Measurements from ENCODE around the gene TBC1D4. TPM values are rescaled to one million over a fixed set of nuclear protein-coding genes. Genes with fewer than 3 reads are reported as not detected.

The TBC1D4 gene
- polyA plus RNA-seq, 1 of the 3 experiments (the other 2 are of a cell fraction), result 8.8 TPM

DNA sequence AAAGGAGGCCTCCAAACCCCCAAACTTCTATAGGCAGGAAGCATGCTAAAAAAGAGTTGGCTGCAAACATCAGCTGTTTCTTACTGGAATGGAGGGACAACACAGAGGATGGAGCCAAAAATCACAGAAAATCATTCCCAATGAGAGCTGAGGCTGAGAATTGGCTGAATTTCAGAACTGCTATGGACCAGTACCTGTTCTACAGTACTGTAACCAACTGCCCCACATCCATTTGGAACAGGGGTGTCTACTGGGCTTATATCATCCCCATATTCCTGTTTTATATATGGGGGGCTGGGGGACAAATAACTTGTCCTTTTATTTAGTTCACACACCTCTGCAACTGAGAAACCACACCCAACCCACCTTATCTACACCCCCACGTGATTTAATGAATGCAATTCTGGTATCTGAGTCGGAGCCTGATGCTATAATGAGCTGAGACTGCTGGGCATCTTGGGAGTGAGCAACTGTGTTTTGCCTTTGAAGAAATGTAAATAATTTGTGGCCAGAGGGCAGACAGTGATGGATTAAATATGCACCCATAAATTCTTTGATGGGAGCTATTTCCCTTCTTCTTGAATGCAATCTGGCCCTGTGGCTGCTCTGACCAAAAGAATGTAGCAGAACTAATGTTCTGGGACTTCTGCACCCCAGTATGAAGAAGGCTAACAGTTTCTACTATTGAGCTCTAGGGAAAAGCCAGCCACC lies 82.6 kb downstream of the TBC1D4 start:
- POLR2A ChIA-PET, result no interaction called here
- DNase-seq, result no peak
- Histone ChIP-seq H3F3A (replicated peaks; ENCODE audit: insufficient read depth) (peaks cover 2% of the 10 kb centered on the region), H3K9ac (no peak overlapping the region), H3K36me3 (replicated peaks in 1 of 2; ENCODE audit: control insufficient read depth in 1 of 2, insufficient read depth in 2 of 2, low read length in 1 of 2) (no peaks in the 10 kb centered on the region), H2AFZ (ENCODE audit: low read depth) (no peak overlapping the region), H3K79me2 (ENCODE audit: insufficient read depth) (no peaks in the 10 kb centered on the region), H3K27ac (ENCODE audit: low read depth in 2 of 2, low read length in 1 of 2) (no peak overlapping the region), H3K4me1 (ENCODE audit: control insufficient read depth in 1 of 2, insufficient read depth in 2 of 2, low read depth in 1 of 2, low read length in 1 of 2) (peaks cover 0 to 4% of the 10 kb centered on the region in 2 experiments; a peak in 2 of 4 replicates), H4K20me1 (ENCODE audit: insufficient read depth) (no peaks in the 10 kb centered on the region), H3K27me3 (ENCODE audit: insufficient read depth) (no peaks in the 10 kb centered on the region), H3K4me3 (ENCODE audit: low read depth in 2 of 2, low read length in 1 of 2) (no peak overlapping the region), H3K4me2 (no peak overlapping the region), H3K9me3 (0 out of 2 replicates have a peak, but pooled peaks cover 6% of the 10 kb centered on the region), H3K9me2 (no peaks in the 10 kb centered on the region)
- 77% methylated on average over 2 of the region's 2 CpGs for WGBS (ENCODE audit: low lambda C conversion rate)
- no peak for TF ChIP-seq SIN3A (IDR thresholded peaks at IDR 0.05; ENCODE audit: borderline replicate concordance, low read depth, low read length)
- TF ChIP-seq EZH2phosphoT487 (IDR thresholded peaks at IDR 0.05; ENCODE audit: borderline replicate concordance, low read depth), result no peak
- no peak for TF ChIP-seq NFIC (IDR thresholded peaks at IDR 0.05; ENCODE audit: borderline replicate concordance)
- no peak for TF ChIP-seq MEF2A (IDR thresholded peaks at IDR 0.05; ENCODE audit: borderline replicate concordance, low read depth)
- no peak for TF ChIP-seq JUND (IDR thresholded peaks at IDR 0.05)
- no peak for TF ChIP-seq TCF12 (IDR thresholded peaks at IDR 0.05)
- TF ChIP-seq, protein P1, sequence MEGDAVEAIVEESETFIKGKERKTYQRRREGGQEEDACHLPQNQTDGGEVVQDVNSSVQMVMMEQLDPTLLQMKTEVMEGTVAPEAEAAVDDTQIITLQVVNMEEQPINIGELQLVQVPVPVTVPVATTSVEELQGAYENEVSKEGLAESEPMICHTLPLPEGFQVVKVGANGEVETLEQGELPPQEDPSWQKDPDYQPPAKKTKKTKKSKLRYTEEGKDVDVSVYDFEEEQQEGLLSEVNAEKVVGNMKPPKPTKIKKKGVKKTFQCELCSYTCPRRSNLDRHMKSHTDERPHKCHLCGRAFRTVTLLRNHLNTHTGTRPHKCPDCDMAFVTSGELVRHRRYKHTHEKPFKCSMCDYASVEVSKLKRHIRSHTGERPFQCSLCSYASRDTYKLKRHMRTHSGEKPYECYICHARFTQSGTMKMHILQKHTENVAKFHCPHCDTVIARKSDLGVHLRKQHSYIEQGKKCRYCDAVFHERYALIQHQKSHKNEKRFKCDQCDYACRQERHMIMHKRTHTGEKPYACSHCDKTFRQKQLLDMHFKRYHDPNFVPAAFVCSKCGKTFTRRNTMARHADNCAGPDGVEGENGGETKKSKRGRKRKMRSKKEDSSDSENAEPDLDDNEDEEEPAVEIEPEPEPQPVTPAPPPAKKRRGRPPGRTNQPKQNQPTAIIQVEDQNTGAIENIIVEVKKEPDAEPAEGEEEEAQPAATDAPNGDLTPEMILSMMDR (IDR thresholded peaks at IDR 0.05), result no peak
- no peak for TF ChIP-seq NRF1 (IDR thresholded peaks at IDR 0.05; ENCODE audit: low read depth, low read length)
- TF ChIP-seq POLR2AphosphoS5 (IDR thresholded peaks at IDR 0.05; ENCODE audit: low read depth, low read length), result no peak
- CTCF ChIA-PET, result interaction anchor here (0.5 to 1.5 kb wide), 2 partner anchors 13 to 27 kb away, joined by 3 to 4 read pairs; no protein-coding TSS in a partner anchor

DNA sequence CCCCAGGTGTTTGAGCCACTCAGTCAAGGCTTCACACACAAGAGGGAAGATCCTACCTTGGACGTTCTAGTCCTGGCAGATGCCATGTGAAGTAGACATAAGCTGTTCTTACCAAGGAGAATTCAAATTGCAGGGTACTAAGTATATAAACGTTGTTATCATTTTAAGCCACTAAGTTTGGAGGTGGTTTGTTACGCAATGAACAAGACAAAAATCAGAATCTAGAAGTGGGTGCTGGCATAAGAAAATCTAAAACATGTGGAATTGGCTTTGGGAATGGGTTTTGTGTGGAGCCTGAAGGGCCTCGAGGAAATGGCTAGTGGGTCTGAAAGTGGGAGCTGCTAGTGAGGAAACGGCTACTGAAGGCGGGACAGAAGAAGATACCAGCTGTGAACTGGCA lies 83.9 kb downstream of the TBC1D4 start:
- POLR2A ChIA-PET, result no interaction called here
- Histone ChIP-seq H3K9me2 (no peaks in the 10 kb centered on the region), H3F3A (replicated peaks; ENCODE audit: insufficient read depth) (no peaks in the 10 kb centered on the region), H3K27me3 (ENCODE audit: insufficient read depth) (no peaks in the 10 kb centered on the region), H4K20me1 (ENCODE audit: insufficient read depth) (no peaks in the 10 kb centered on the region), H3K27ac (ENCODE audit: low read depth in 2 of 2, low read length in 1 of 2) (no peak overlapping the region), H3K4me2 (no peak overlapping the region), H3K9me3 (0 out of 2 replicates have a peak, but pooled peaks cover 6% of the 10 kb centered on the region), H3K9ac (no peak overlapping the region), H3K4me1 (ENCODE audit: control insufficient read depth in 1 of 2, insufficient read depth in 2 of 2, low read depth in 1 of 2, low read length in 1 of 2) (peaks cover 0 to 4% of the 10 kb centered on the region in 2 experiments; a peak in 2 of 4 replicates), H3K36me3 (replicated peaks in 1 of 2; ENCODE audit: control insufficient read depth in 1 of 2, insufficient read depth in 2 of 2, low read length in 1 of 2) (no peaks in the 10 kb centered on the region), H3K79me2 (ENCODE audit: insufficient read depth) (no peaks in the 10 kb centered on the region; the same call in 1 of the 2 replicates), H3K4me3 (ENCODE audit: low read depth in 2 of 2, low read length in 1 of 2) (no peak overlapping the region), H2AFZ (ENCODE audit: low read depth) (no peak overlapping the region)
- WGBS (ENCODE audit: low lambda C conversion rate), result 92% methylated on average over 6 of the region's 6 CpGs
- DNase-seq, result no peak
- TF ChIP-seq SMC3 (IDR thresholded peaks at IDR 0.05; ENCODE audit: low read depth, low read length) (no peak), ELF1 (IDR thresholded peaks at IDR 0.05) (no peak), FOXJ3 (CRISPR knock-in tag; IDR thresholded peaks at IDR 0.05) (no peak), GATA2 (CRISPR knock-in tag; IDR thresholded peaks at IDR 0.05) (no peak)
- TF ChIP-seq, protein P1 (IDR thresholded peaks at IDR 0.05), result no peak
- CTCF ChIA-PET, result interaction anchor here (1.4 to 1.5 kb wide), 2 partner anchors 14 to 84 kb away, joined by 3 to 4 read pairs; partner anchors contain the start of gene TBC1D4

Data from SK-N-SH (cell line).